Osteoblast (primary cell): Measurements from ENCODE around the gene SDF4. TPM values are rescaled to one million over a fixed set of nuclear protein-coding genes. Genes with fewer than 3 reads are reported as not detected.

ENCODE experiments used
- DNase-seq: peaks from one replicate; pipeline ENCODE4 v3.0.0; 2011; ENCODE audit warnings: low spot score, mixed read lengths; ENCODE audit not compliant: insufficient read length; ENCODE audit errors: missing footprints
- H2AFZ ChIP-seq: 2 replicates; pipeline ENCODE4 v1.6.0; 2011; ENCODE audit warnings: mild to moderate bottlenecking, low read length
- H3K27ac ChIP-seq: 2 replicates; pipeline ENCODE4 v1.5.1; 2011; ENCODE audit warnings: mild to moderate bottlenecking, low read depth, low read length, moderate library complexity
- H3K27me3 ChIP-seq: 2 replicates; pipeline ENCODE4 v1.6.0; 2012; ENCODE audit warnings: mild to moderate bottlenecking, control low read depth, inconsistent platforms, low read length, moderate library complexity; ENCODE audit not compliant: insufficient read depth
- H3K36me3 ChIP-seq: 2 replicates; pipeline ENCODE4 v1.5.1; 2011; ENCODE audit warnings: mild to moderate bottlenecking, low read length, control low read depth, moderate library complexity; ENCODE audit not compliant: insufficient read depth
- H3K4me1 ChIP-seq: 2 replicates; pipeline ENCODE4 v1.5.1; 2011; ENCODE audit warnings: mild to moderate bottlenecking, low read length, control low read depth, moderate library complexity; ENCODE audit not compliant: insufficient read depth
- H3K4me2 ChIP-seq: 2 replicates; pipeline ENCODE4 v1.6.0; 2011; ENCODE audit warnings: mild to moderate bottlenecking, low read length; ENCODE audit not compliant: insufficient read depth
- H3K4me3 ChIP-seq: fragments of 200-600 bp; sonication (generic); 3 replicates; pipeline ENCODE4 v1.5.1; 2012; ENCODE audit warnings: mild to moderate bottlenecking, low read length, inconsistent platforms; ENCODE audit not compliant: insufficient read depth
- H3K79me2 ChIP-seq: 2 replicates; pipeline ENCODE4 v1.6.0; 2012; ENCODE audit warnings: mild to moderate bottlenecking, low read length, control low read depth, inconsistent platforms; ENCODE audit not compliant: insufficient read depth
- H3K9me3 ChIP-seq: 2 replicates; pipeline ENCODE4 v1.5.1; 2011; ENCODE audit warnings: low read depth, low read length, control low read depth
- H4K20me1 ChIP-seq: 2 replicates; pipeline ENCODE4 v1.6.0; 2012; ENCODE audit warnings: mild to moderate bottlenecking, low read length, control low read depth; ENCODE audit not compliant: insufficient read depth
- CTCF ChIP-seq: IDR thresholded peaks from 2 replicates; pipeline ENCODE4 v1.5.1; 2011; ENCODE audit warnings: mild to moderate bottlenecking, low read depth, low read length, moderate library complexity; ENCODE audit errors: extremely low read depth
- total RNA-seq: library from RNA; depleted of rRNA; stranded (reverse); fragments of >200 nt; gene quantifications from 2 replicates; pipeline ENCODE4 v1.2.3, GENCODE V29; 2012

Gene SDF4
- total RNA-seq, 1 donor: 151 TPM

GRCh38 chr1:1262758-1263157 is 31.0 kb upstream of the SDF4 start:
- Histone ChIP-seq H3K9me3 (no peaks in the 10 kb centered on the region), H3K4me2 (no peak overlapping the region), H3K36me3 (peaks cover 67% of the 10 kb centered on the region), H3K4me3 (no peak overlapping the region), H3K27me3 (no peaks in the 10 kb centered on the region), H4K20me1 (peaks cover 37% of the 10 kb centered on the region), H3K79me2 (peaks cover 72% of the 10 kb centered on the region), H3K27ac (peak overlapping the region; percentile 99), H2AFZ (no peak overlapping the region), H3K4me1 (peaks cover 22% of the 10 kb centered on the region)
- TF ChIP-seq CTCF: no peak
- DNase-seq: no peak

- Histone ChIP-seq H3K27ac (peak overlapping the region; percentile 99), H3K4me2 (no peak overlapping the region), H3K79me2 (peaks cover 68% of the 10 kb centered on the region), H3K4me3 (no peak overlapping the region), H3K27me3 (no peaks in the 10 kb centered on the region), H3K9me3 (no peaks in the 10 kb centered on the region), H4K20me1 (peaks cover 38% of the 10 kb centered on the region), H3K4me1 (peaks cover 22% of the 10 kb centered on the region), H2AFZ (no peak overlapping the region), H3K36me3 (peaks cover 60% of the 10 kb centered on the region)
- no peak for TF ChIP-seq CTCF
- DNase-seq: no peak
These were observed 30.3 kb upstream of the SDF4 start for GRCh38 chr1:1262071-1262470.

GRCh38 chr1:1260843-1261560 is 29.2 kb upstream of the SDF4 start:
- H3K79me2 ChIP-seq: peaks cover 64% of the 10 kb centered on the region
- H3K36me3 ChIP-seq: peaks cover 64% of the 10 kb centered on the region
- no peaks in the 10 kb centered on the region for H3K9me3 ChIP-seq
- peaks cover 19% of the 10 kb centered on the region for H3K4me1 ChIP-seq
- H3K27ac ChIP-seq: no peak overlapping the region
- no peak for DNase-seq
- no peaks in the 10 kb centered on the region for H3K27me3 ChIP-seq
- H3K4me2 ChIP-seq: no peak overlapping the region
- no peak overlapping the region for H2AFZ ChIP-seq
- no peak overlapping the region for H3K4me3 ChIP-seq
- H4K20me1 ChIP-seq: peaks cover 38% of the 10 kb centered on the region
- TF ChIP-seq CTCF: no peak

GRCh38 chr1:1259951-1260600 is 28.3 kb upstream of the SDF4 start:
- Histone ChIP-seq H3K4me2 (no peak overlapping the region), H3K79me2 (peaks cover 66% of the 10 kb centered on the region), H3K27me3 (no peaks in the 10 kb centered on the region), H3K4me3 (no peak overlapping the region), H4K20me1 (peaks cover 41% of the 10 kb centered on the region), H3K9me3 (no peaks in the 10 kb centered on the region), H2AFZ (no peak overlapping the region), H3K4me1 (peaks cover 10% of the 10 kb centered on the region), H3K36me3 (peaks cover 70% of the 10 kb centered on the region), H3K27ac (no peak overlapping the region)
- TF ChIP-seq CTCF: no peak
- no peak for DNase-seq
